ENCODE measurements around the gene ATP1A4. TPM values are rescaled to one million over a fixed set of nuclear protein-coding genes. Genes with fewer than 3 reads are reported as not detected.

The ATP1A4 gene
- total and polyA plus RNA-seq, 4 donors, result 0.06 to 0.09 (median 0.08) TPM; not detected in 1

DNA sequence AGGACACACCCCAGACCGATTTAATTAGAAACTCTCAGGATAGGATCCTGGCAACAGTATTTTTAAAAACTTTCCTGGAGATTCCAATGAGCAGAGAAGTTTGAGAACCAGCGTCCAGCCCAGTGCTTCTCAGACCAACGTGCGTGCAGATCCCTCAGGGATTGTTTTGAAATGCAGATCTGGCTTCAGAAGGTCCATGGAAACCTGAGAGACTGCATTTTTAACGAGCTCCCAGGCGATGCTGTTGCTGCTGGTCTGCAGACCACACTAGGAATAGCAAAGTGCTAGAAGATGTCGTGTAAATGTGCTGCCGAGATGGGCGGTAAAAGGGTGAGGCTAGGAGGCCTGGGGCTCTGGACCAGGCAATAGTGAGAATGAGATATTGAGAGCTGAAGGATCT lies 20.6 kb downstream of the ATP1A4 start:
- no peaks in the 10 kb centered on the region for H3K9me3 ChIP-seq (ENCODE audit: control insufficient read depth in 4 of 4, insufficient read depth in 3 of 4, low read length in 3 of 4)
- ATAC-seq (ENCODE audit: insufficient read depth, low FRiP score), result no peak
- H3K27me3 ChIP-seq (ENCODE audit: control insufficient read depth in 3 of 3, insufficient read depth in 3 of 3, low read length in 2 of 3), result no peaks in the 10 kb centered on the region
- no peak for TF ChIP-seq CTCF (IDR thresholded peaks at IDR 0.05; ENCODE audit: control extremely low read depth, extremely low read depth)
- WGBS, 2 donors, result 71 to 82% methylated on average over 9 of the region's 9 CpGs
- H3K4me3 ChIP-seq, result no peak overlapping the region
- no peak overlapping the region for H3K9ac ChIP-seq (ENCODE audit: insufficient read depth in 1 of 2, low read length in 2 of 2)
- no peak overlapping the region for H3K27ac ChIP-seq (ENCODE audit: low read depth in 1 of 2, low read length in 1 of 2)
- DNase-seq, result no peak
- H3K36me3 ChIP-seq (ENCODE audit: control insufficient read depth in 4 of 4, insufficient read depth in 4 of 4, low read length in 4 of 4), result no peaks in the 10 kb centered on the region
- peaks cover 0 to 3% (median 0%) of the 10 kb centered on the region in 5 donors for H3K4me1 ChIP-seq (ENCODE audit: control insufficient read depth in 5 of 5, insufficient read depth in 5 of 5, low read length in 5 of 5)

DNA sequence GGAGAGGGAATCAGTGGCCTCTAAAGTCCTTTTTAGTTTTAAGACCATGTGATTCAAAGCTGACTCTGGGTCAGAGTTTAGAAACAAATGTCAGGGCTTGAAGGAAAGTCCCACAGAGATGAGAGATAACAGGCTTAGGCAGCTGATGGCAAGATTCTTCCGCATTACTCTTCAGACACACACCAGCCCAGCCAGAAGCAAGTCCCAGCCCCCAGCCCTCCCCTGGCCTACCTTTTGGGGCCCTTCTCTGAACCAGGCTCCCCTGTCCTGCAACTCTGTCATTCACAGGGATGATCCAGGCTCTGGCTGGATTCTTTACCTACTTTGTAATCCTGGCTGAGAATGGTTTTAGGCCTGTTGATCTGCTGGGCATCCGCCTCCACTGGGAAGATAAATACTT lies 25.8 kb downstream of the ATP1A4 start:
- no peaks in the 10 kb centered on the region for H3K9me3 ChIP-seq (ENCODE audit: control insufficient read depth in 4 of 4, insufficient read depth in 3 of 4, low read length in 3 of 4)
- no peaks in the 10 kb centered on the region for H3K27me3 ChIP-seq (ENCODE audit: control insufficient read depth in 3 of 3, insufficient read depth in 3 of 3, low read length in 2 of 3)
- no peaks in the 10 kb centered on the region for H3K36me3 ChIP-seq (ENCODE audit: control insufficient read depth in 4 of 4, insufficient read depth in 4 of 4, low read length in 4 of 4)
- no peak overlapping the region for H3K27ac ChIP-seq (ENCODE audit: low read depth in 1 of 2, low read length in 1 of 2)
- H3K4me1 ChIP-seq (ENCODE audit: control insufficient read depth in 5 of 5, insufficient read depth in 5 of 5, low read length in 5 of 5), result no peaks in the 10 kb centered on the region
- H3K9ac ChIP-seq (ENCODE audit: insufficient read depth in 1 of 2, low read length in 2 of 2), result no peak overlapping the region
- H3K4me3 ChIP-seq, result no peak overlapping the region
- DNase-seq, result no peak
- ATAC-seq (ENCODE audit: insufficient read depth, low FRiP score), result no peak
- TF ChIP-seq CTCF (IDR thresholded peaks at IDR 0.05; ENCODE audit: control extremely low read depth, extremely low read depth), result no peak
- WGBS, 2 donors, result 89 to 91% methylated on average over 2 of the region's 2 CpGs

DNA sequence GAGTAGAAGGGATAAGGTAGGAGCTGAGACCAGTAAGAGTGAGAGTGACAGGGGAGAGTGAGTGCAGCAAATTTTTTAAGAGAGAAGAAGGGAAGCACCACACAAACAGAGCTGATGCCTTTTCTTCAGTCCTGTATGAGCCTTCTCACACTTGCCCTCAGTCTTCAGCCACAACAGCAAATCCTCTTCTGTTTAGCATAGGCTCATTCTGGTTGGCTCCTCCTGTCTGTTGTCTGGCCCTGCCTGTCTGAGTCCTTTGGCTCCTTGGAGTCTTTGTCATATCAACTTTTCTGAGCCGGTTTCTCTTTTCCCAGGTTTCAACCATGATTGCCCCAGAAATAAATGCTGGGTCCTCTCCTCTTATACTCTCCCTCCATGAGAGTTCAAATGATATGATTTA lies 26.3 kb downstream of the ATP1A4 start:
- ATAC-seq (ENCODE audit: insufficient read depth, low FRiP score) (no peak), DNase-seq (no peak)
- Histone ChIP-seq H3K4me3 (no peak overlapping the region), H3K27ac (ENCODE audit: low read depth in 1 of 2, low read length in 1 of 2) (no peak overlapping the region), H3K36me3 (ENCODE audit: control insufficient read depth in 4 of 4, insufficient read depth in 4 of 4, low read length in 4 of 4) (no peaks in the 10 kb centered on the region), H3K9ac (ENCODE audit: insufficient read depth in 1 of 2, low read length in 2 of 2) (no peak overlapping the region), H3K27me3 (ENCODE audit: control insufficient read depth in 3 of 3, insufficient read depth in 3 of 3, low read length in 2 of 3) (no peaks in the 10 kb centered on the region), H3K4me1 (ENCODE audit: control insufficient read depth in 5 of 5, insufficient read depth in 5 of 5, low read length in 5 of 5) (no peaks in the 10 kb centered on the region), H3K9me3 (ENCODE audit: control insufficient read depth in 4 of 4, insufficient read depth in 3 of 4, low read length in 3 of 4) (no peaks in the 10 kb centered on the region)
- TF ChIP-seq CTCF (IDR thresholded peaks at IDR 0.05; ENCODE audit: control extremely low read depth, extremely low read depth), result no peak
- WGBS, 2 donors, result 88 to 96% methylated on average over 1 of the region's 1 CpG

DNA sequence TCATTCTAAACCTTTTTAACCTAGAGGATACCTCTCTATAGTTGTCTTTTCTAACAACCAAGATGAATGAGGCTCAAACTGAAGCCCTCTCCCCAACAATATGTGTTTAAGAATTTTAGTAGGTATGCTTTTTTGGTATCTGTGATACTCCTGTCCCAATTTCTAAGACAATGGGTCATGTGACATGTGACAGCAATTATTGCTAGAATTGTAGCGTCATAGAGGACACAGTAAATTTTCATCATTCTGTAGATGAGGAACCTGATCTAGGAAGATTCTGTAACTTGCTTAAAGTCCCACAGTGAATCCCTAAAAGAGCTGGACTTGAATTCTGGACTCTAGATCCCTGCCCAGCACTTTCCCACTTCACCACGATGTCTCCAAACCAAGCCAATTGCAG lies 27.3 kb downstream of the ATP1A4 start:
- DNase-seq, result no peak
- H3K9ac ChIP-seq (ENCODE audit: insufficient read depth in 1 of 2, low read length in 2 of 2), result no peak overlapping the region
- no peak for TF ChIP-seq CTCF (IDR thresholded peaks at IDR 0.05; ENCODE audit: control extremely low read depth, extremely low read depth)
- H3K27me3 ChIP-seq (ENCODE audit: control insufficient read depth in 3 of 3, insufficient read depth in 3 of 3, low read length in 2 of 3), result no peaks in the 10 kb centered on the region
- H3K4me3 ChIP-seq, result no peak overlapping the region
- no peak overlapping the region for H3K27ac ChIP-seq (ENCODE audit: low read depth in 1 of 2, low read length in 1 of 2)
- ATAC-seq (ENCODE audit: insufficient read depth, low FRiP score), result no peak
- no peaks in the 10 kb centered on the region for H3K9me3 ChIP-seq (ENCODE audit: control insufficient read depth in 4 of 4, insufficient read depth in 3 of 4, low read length in 3 of 4)
- no peaks in the 10 kb centered on the region for H3K4me1 ChIP-seq (ENCODE audit: control insufficient read depth in 5 of 5, insufficient read depth in 5 of 5, low read length in 5 of 5)
- WGBS, 2 donors, result 84 to 91% methylated on average over 2 of the region's 2 CpGs
- no peaks in the 10 kb centered on the region for H3K36me3 ChIP-seq (ENCODE audit: control insufficient read depth in 4 of 4, insufficient read depth in 4 of 4, low read length in 4 of 4)

Measured in lung (tissue), 12 donors.